22Rv1 (cell line): Measurements from ENCODE around the gene KANK3.

Source experiments
- ZFX ChIP-seq: fragments of 450-650 bp; IDR thresholded peaks from 2 replicates; pipeline ENCODE4 v1.6.1; 2017; ENCODE audit warnings: antibody characterized with exemption, borderline replicate concordance
- TF ChIP-seq, protein P1 (sequence below): fragments of 450-650 bp; IDR thresholded peaks from 2 replicates; pipeline ENCODE4 v1.5.1; 2017; ENCODE audit warnings: mild to moderate bottlenecking

DNA sequence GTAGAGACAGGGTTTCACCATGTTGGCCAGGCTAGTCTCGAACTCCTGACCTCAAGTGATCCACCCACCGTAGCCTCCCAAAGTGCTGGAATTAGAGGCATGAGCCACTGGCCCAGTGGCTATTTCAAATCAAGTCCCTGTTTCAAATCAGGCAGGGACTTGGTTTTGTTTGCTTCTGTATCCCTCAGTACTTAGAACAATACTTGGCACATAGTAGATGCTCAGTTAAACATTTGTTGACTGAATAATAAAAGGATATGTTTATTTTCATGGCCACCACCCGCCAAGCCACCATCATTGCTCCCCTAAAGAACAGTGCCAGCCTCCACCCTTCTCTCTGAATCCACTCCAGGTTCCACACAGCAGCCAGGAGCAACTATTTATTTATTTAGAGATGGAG, 17.6 kb downstream of the KANK3 start:
- TF ChIP-seq, protein P1, sequence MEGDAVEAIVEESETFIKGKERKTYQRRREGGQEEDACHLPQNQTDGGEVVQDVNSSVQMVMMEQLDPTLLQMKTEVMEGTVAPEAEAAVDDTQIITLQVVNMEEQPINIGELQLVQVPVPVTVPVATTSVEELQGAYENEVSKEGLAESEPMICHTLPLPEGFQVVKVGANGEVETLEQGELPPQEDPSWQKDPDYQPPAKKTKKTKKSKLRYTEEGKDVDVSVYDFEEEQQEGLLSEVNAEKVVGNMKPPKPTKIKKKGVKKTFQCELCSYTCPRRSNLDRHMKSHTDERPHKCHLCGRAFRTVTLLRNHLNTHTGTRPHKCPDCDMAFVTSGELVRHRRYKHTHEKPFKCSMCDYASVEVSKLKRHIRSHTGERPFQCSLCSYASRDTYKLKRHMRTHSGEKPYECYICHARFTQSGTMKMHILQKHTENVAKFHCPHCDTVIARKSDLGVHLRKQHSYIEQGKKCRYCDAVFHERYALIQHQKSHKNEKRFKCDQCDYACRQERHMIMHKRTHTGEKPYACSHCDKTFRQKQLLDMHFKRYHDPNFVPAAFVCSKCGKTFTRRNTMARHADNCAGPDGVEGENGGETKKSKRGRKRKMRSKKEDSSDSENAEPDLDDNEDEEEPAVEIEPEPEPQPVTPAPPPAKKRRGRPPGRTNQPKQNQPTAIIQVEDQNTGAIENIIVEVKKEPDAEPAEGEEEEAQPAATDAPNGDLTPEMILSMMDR, result no peak
- TF ChIP-seq ZFX, result no peak
